K562 (cell line): ENCODE measurements around the gene UPF1. TPM values are rescaled to one million over a fixed set of nuclear protein-coding genes. Genes with fewer than 3 reads are reported as not detected.

Source experiments
- ZBTB40 ChIP-seq, 2 experiments: fragments of 450-650 bp in 1 of 2; sonication (generic) in 1 of 2; formaldehyde crosslinking in 1 of 2; IDR thresholded peaks; 2 replicates each; pipeline versions ENCODE4 v1.7.1 to v1.9.0; 2016 to 2022; ENCODE audit warnings: inconsistent platforms in 1 of 2, mild to moderate bottlenecking in 1 of 2, missing genetic modification reagents in 1 of 2
- polyA plus RNA-seq, 8 experiments: library from polyadenylated mRNA; depleted of rRNA in 4 of 8; stranded (reverse) in 5 of 8; unstranded in 3 of 8; fragments of >200 nt; fragmentation: Nextera tagmentation in 2 of 8; fragmentation: Illumina TruSeq in 1 of 8; extraction: Ambion mirVana in 2 of 8; extraction: Trizol in 1 of 8; gene quantifications; 2 replicates each; pipeline versions ENCODE4 v1.2.1 to v1.2.3, GENCODE V29; 2011 to 2014; ENCODE audit warnings: inconsistent platforms in 1 of 8, missing spikeins in 1 of 8
- total RNA-seq, 7 experiments: library from RNA; depleted of rRNA in 6 of 7; stranded (reverse); fragments of >200 nt in 6 of 7; fragmentation: Illumina TruSeq in 2 of 7; extraction: Trizol in 2 of 7; gene quantifications; 2 replicates each; pipeline versions ENCODE4 v1.2.1 to v1.2.3, GENCODE V29; 2011 to 2021; ENCODE audit warnings: low replicate concordance in 1 of 7

Gene UPF1
- total and polyA plus RNA-seq, 9 of the 15 experiments (the other 6 are each of a cell fraction or from before 2014, with no cell fraction given), result 0.34 to 103 (median 27.9) TPM

- TF ChIP-seq ZBTB40 (IDR thresholded peaks at IDR 0.05) (no peak), ZBTB40 (CRISPR knock-in tag; IDR thresholded peaks at IDR 0.05) (no peak)
Measured at GRCh38 chr19:18908917-18909619, 77.3 kb downstream of the UPF1 start (continued).
